GM18526 (cell line): Measurements from ENCODE around the gene MATN1.

Source experiments
- POLR2A ChIP-seq: IDR thresholded peaks from 3 replicates; pipeline ENCODE4 v1.6.1; 2011; ENCODE audit not compliant: insufficient read length; ENCODE audit errors: extremely low read depth

The MATN1 gene

DNA sequence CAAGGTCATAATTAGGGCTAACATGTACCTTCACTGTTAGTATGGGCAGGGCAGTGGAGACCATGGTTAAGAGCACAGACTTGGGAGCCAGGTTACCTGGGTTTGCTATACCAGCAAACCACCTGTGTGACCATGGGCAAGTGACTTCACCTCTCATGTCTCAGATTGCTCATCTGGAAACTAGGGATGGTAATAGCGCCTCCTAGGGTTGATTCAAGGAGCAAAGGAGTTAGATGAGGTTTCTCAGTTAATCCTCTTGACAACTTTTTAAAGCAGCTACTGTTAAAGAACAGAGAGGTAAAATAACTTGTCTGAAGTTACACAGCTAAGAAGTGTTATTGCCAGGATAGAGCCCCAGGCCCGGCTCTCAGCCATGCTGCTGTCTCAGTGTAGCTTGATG lies 790 bp upstream of the MATN1 start:
- TF ChIP-seq POLR2A, result no peak

DNA sequence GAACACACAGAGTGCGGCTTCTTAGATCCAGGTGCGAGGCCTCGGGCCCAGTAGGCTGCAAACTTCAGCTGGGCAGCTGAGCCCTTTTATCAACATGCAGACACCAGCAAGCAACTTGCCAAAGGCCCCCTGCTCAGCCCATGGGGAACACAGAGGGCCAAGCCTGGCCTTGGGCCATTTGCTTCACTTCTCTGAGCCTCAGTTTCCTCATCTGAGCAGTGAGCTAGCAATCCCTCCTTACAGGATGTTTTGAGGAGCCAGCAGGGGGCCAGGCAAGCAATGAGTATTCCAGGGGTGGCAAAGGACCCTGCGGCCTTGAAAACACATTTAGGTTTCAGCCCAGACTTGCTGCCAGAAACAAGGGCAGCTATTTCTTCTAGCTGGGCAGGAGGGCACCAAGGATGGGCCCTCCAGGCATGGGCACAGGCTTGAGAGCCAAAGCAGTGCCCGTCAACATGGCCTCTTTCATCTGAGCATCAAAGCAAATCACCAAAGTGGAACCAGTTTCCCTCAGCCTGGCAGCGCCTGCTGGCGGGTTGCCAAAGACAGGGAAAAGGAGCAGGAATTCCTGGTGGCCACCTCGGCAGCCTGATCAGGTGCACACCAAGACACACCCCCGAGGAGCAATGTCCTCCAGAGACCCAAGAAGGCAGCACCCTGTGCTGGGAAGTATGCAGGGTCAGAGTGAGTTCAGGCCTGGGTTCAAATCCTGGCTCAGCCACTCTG lies 1.4 kb downstream of the MATN1 start:
- no peak for TF ChIP-seq POLR2A

DNA sequence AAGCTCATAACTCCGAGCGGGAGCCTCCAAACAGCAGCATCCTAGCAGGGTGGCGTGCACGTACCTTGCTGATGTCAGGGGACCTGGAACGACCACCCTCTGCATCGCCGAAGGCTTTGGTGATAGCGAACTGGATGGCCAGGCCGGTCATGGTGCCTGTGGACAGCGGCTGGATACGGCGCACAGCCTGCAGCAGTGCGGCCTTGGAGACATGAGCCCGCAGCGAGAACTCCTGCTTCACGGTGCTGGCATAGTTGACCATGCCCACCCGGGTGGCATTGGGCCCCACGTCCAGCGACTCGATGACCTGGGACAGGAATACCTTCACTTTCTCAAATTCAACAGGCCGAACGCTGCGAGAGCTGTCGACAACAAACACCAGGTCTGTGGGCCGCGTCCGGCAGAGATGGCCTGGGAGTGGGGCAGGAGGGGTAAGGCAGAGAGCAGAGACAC lies 2.0 kb downstream of the MATN1 start:
- no peak for TF ChIP-seq POLR2A

DNA sequence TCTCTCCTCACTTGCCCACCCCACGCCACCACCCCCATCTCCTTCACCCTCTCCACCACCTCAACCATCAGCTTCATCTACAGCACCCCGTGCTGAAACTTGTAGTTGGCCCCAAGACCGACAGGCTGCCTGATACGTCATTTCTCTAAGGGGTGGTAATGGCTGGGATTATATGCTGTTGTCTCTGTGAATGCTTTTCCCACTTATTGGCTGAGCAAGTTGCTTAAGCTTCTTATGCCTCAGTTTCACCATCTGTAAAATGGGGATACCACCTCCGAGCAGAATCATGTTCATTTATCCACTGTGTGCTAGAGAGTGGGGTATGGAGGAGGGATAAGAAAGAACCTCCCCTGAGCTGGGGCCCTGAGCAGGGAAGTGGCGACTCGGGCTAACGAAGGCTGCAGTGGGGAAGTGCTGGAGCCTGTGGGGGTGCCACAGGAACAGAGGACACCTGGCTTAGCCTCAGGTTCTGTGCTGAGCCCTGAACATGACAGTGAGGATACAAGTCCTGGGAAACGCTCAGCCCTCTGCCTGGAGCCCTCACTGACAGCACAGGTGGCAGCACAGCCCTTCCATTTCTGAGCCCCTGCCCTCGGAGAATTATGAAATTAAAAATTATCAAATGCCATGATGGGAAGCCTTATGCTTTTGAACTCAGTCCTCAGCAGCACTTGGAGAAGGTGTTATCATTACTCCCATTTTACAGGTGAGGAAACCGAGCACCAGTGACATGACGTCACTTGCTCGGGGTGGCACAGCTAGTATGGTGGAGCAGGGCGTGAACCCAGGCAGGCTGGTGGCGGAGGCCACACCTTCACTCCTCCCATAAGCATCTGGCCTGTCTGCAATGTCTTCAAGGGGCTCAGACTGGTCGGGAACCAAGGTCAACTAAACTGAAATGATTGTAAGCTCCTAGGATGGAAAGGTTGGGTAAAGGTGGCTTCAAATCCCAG lies 2.8 kb downstream of the MATN1 start:
- no peak for TF ChIP-seq POLR2A

DNA sequence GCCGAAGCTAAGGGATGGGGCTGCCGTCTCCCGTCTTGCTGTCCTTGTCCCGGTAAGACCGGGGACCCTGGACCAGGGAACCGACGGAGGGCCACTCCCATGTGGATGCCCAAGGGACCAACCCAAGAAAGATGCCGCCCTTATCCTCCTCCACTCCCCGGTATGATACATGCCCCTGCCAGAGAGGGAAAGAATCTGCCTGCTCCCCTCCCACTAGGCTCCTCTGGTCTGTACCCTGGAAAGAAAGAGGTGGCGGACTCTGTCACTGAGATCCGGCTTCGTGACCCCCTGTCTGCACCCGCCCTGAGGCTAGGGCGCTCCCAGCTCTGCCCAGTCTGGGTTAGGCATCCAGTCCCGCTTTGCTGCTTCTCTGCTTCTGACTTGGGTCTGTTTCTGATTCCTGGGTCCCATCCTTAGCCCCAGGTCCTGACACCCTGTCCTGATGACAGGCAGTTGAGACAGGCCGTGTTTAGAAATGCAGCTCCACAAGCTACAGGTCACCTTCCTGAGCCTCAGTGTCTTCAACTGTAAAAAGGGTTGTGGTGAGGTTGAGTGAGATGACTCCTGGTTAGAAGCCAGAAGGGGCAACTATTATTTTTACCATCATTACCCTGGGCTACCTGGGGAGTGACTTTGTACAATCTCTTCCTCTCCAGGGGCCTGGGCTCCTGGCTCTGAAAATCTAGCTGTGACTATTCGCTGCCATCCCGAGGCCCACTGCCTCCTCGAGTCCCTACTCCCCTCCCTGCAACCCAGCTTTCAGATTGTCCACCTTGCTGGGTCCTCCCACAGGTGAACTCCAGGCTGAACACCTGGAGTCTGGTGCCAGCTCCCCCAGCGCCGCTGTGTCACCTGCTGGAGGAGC lies 3.7 kb downstream of the MATN1 start:
- TF ChIP-seq POLR2A, result no peak

DNA sequence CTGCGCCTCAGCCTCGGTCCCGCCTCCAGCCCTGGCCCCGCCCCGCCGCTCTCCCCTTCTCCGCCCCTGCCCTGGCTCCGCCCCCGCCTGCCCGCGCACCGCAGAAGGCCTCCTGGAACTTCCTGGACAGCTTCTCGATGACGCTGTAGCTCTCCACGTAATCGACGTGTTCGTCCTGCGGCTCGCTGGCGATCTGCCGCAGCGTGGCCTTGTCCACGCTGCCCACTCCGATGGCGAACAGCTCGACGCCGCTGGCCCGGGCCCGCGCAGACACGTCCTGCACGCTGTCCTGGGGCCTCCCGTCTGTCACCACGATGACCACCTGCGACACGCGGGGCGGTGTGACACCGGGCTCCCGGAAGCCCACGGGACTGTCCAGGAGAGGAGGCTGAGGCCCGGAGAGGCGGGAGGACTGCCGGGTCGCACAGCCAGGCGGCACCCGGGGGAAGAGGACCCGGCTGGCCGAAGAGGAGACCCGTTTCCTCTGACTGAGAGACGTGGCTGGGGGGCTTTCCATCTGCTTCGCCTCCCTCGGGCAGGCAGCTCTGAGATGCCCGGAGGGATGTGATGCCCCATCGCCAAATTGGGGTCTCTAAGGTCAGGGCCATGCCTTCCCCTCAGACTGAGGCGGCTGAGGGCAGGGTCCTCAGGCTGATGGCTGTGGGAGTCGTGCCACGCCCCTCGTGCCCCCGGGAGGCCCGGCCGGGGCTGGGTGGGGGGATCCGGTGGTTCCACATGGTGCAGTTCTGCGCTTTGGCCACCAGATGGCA lies 4.6 kb downstream of the MATN1 start:
- peak; percentile 55 for TF ChIP-seq POLR2A

DNA sequence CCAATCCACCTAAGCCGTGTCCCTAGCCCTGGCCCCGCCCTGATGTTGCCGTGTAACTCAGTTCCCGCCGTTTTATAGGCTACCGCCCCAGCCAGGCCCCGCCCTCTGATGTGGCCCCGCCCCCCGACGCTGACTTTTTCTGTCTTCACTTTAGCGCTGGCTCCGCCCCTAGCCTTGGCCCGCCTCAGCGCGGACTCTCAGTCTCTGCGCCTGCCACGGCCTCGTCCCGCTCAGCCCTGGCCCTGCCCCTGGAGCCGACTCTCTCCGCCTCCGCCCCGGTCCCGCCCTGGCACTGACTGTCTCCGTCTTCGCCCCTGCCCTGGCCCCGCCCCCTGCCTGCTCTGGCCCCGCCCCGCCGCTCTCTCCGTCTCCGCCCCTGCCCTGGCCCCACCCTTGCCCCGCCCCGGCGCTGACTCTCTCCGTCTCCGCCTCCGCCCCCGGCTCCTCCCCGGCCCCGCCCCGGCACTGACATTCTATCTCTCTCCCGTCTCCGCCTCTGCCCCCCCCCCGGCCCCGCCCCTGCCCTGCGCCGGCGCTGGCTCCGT lies 5.2 kb downstream of the MATN1 start:
- no peak for TF ChIP-seq POLR2A

DNA sequence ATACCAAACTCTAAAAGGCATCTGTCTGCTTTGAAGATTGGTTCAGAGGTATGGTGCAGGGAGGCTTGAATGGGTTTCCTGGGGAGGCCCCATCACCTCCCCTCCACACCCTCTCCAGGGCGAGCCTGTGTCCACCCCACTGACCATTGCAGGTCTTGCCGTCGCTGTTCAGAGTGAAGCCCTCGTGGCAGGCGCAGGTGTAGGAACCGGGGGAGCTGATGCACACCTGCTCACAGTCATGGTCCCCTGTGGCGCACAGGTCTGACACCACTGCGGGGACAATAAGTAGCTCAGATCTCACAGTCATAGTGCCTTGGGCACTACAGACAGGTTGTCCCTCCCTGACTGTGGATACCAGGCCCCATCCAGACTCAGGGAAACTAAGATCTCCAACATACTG lies 6.7 kb downstream of the MATN1 start:
- TF ChIP-seq POLR2A, result no peak

DNA sequence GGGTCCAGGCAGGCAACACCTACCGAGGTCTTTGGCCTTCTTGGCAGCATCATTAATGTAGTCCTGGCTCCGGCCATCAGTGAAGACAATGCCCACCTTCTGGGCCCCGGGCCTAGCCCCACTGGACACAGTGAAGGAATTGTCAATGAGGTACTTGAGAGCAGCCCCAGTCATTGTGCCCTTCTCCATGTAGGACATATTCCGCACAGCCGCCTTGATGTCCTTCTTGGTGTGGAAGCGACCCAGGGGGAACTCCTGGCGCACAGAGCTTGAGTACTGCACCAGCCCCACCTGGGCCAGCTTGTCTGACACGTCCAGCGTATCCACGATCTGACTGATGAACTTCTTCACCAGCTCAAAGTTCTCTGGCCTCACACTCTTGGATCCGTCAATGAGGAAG lies 7.5 kb downstream of the MATN1 start:
- no peak for TF ChIP-seq POLR2A

DNA sequence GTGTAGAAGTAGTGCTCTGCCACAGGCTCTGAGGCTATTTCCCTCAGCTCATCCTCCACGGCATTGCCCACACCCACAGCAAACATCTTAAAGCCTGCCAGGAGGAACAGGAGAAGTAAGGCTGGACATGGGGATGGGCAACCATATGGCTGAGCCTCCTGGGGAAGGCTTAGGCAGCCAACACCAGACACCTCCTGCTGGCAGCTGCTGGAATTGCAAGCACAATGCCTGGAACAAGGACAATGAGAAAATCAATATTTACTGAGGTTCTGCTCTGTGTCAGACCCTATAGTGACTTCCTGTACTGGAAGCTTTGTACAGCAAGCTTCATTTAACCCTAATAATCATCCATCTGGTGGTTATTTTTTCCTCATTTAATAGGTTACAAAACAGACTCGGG lies 8.2 kb downstream of the MATN1 start:
- no peak for TF ChIP-seq POLR2A

DNA sequence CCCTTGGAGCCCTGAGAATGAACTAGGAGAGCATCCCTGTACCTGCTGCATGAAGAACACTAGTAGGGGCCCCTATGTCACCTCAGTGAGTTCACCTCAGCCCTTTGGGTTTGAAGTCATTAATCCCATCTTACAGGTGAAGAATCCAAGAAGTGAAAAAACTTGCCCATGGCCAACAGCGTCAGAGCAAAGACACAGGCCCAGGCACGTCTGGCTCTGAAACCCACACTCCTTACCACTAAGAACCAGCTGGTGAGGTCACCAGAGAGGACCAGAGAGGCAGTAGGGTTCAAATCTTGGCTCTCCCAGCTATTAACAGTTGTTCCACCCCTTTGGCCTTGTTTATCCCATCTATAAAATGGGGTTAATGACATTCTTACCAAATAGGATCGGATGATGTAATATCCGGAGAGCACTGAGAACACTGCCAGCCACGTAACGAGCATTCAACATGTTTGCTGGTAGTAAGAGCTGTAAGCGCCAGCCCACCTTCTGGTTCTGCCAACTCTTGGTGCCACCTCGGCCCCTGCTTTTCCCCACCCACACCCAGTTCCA lies 8.8 kb downstream of the MATN1 start:
- no peak for TF ChIP-seq POLR2A

DNA sequence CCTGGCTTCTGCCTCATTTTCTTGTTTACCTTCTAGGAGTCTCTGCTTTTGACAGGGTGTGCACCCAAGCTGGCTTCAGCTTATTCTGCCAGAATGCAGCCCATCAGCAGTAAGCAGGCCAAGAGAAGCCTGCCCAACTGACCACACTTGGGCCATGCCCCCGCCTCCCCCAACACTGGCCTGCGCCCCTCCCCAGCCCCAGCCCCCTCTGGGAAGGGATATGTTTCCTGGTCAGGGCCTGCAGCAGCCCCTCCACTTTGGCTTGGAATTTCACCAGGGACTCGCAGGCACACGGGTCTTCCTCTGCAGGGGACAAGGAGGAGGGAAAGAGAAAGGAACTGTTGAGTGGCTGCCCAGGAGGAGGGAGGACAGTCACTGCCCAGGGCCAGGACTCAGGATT lies 9.4 kb downstream of the MATN1 start:
- no peak for TF ChIP-seq POLR2A

DNA sequence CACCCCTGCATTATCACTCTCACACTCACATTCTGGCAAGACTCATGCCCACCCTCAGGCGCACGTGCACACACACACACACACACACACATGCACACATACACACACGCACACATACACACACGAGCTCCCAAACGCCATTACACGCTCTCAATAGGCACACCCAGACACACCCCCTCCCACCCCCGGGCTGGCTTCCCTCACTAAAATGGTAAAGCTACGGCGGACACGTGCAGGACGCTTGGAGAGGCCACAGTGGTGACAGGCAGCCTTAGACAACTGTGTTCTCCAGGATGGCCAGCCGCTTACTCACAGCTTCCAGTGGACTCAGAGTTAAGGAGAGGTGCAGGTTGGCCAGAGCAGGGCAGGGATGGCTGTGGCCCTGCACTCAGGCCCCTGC lies 10.1 kb downstream of the MATN1 start:
- no peak for TF ChIP-seq POLR2A

DNA sequence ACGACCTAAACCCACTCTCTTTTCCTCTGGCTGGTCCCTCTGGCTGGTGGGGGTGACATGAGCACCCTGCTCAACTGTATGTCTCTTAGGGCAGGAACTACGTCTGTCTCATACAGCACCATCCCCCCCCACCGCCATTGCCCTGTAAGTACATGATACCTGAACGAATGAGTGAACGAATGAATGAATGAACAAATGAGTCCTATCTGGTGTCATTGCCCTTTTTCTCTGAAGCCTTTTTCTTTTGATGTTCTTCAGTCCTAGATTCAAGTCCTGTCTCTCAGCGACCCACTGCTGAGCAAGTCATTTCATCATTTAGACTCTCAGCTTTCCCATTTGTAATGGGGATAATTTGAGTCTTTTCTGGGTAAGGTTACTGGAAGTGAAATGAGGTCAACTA lies 10.8 kb downstream of the MATN1 start:
- TF ChIP-seq POLR2A, result no peak
